HG03469 (cell line): ENCODE results near the gene INAFM1.

Source experiments
- ATAC-seq: cut with Tn5 transposase; IDR thresholded peaks from one replicate; pipeline ENCODE4 v1.9.1; 2021; ENCODE audit warnings: mild to moderate bottlenecking, moderate library complexity, moderate number of reproducible peaks; ENCODE audit not compliant: unreplicated experiment

The INAFM1 gene

DNA sequence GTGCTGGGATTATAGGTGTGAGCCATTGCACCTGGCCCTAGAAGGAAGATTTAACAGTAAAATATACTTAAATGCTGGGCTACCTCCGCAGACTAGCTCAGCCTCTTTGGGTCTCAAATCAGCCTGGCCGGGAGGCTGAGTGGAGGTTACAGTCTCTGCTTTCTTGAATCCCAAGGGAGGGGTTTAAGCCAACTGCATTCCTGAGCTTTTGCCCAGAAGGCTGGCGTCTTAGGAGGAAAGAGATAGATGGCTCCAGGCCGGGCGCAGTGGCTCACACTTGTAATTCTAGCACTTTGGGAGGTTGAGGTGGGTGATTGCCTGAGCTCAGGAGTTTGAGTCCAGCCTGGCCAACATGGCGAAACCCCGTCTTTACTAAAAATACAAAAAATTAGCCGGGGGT, 34.4 kb downstream of the INAFM1 start:
- ATAC-seq = no peak

DNA sequence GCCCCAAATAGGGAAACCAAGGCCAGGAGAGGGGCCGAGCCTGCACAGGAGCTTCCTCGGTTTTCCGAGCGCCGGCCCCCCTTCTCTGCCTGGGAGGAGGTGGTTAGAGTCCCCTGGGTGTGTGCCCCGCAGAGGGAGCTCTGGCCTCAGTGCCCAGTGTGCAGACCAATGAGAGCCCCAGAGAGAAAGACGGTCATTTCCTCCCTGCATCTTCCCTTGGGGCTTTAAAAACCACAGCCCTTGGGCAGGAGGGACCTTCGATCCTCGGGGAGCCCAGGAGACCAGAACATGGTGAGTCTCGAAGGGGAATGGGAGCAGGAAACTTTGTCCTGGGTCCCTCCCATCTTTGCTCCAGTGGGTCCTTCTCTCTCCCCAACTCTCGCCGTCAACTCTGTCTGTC, 34.9 kb downstream of the INAFM1 start, which contains the start of gene C5AR1:
TSS of gene C5AR1 (plus strand) at position 254 of the 400 bp plus-strand sequence. CDS start at position 289, 35 bp downstream.
- no peak for ATAC-seq

DNA sequence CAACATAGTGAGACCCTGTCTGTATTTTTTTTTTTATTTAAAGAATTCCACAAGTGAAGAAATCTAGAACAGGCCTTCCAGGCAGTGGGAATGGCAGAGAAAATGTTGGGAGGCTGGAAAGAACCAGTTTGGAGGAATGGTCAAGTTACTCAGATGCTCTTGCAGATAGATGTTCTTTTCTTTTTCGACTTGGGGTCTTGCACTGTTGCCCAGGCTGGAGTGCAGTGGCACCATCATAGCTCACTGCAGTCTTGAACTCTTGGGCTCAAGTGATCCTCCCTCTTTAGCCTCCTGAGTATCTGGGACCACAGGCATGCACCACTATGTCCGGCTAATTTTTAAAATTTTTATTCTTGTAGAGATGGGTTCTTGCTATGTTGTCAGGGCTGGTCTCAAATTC, 35.6 kb downstream of the INAFM1 start:
- no peak for ATAC-seq

DNA sequence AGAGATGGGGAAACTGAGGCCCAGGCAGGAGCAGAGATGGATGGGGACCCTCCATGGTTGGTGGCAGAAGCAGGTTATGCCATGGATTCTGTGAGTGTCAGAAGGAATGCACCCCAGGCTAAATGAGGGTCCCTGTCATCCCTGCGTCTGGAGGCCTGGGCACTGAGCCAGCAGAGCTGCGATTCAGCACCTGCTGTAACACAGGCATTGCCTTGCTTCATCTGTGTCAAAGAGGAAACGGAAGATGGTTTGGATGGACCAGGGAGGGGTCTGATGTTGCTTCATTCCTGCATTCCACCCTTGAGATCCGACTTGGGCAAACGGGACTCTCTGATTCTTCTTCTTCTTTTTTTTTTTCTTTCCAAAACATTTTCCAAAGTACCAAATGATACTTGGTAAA, 36.1 kb downstream of the INAFM1 start:
- no peak for ATAC-seq

DNA sequence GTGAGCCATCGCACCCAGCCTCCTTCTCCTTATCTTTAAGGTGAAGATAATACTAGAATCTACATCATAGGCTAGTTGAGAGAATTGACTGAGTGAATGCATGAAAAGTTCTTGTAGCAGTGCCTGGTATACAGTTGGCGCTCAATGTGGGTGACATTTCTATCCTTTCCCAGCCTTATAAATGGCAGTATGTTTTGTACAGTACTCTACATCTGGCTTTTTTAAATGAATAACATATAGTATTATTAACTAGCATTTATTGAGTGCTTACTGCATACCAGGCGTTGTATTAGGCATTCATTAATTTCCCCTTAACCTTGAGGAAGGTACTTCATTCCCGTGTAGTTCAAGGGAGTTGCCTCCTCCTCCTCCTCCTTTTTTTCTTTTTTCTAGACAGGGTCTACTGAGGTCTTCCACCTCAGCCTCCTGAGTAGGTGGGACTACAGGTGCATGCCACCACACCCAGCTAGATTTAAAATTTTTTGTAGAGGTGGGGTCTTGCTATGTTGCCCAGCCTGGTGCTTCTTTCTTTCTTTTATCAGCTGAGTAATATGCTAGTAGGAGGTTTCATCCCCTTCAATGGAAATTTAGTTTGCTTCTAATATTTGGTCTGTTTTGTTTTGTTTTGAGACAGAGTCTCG, 37.8 kb downstream of the INAFM1 start:
- ATAC-seq = no peak

DNA sequence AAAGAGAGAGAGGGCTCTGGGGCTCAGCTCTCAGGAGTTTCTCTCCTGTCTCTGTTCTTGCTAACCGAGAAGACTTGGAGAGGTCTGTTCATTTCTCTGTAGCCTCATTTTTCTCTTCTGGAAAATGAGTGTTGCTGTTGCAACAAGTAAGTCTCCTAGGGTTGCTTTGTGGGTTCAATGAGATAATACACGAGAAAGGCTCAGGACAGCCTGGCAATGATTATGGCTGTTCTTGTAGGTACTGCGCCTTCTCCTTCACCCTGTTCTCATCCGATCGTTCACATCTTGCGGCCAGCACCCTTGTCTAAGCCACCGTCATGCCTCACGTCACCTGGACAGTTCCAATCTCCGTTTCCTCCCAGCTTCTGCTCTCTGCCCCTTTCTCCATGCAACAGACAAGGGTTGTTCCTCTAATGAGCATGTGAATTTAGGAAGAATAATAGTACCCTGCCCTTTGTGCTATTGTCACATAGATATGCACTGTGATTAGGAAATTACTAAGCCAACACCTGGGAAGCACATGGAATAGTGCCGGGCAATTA, 39.1 kb downstream of the INAFM1 start:
- no peak for ATAC-seq

DNA sequence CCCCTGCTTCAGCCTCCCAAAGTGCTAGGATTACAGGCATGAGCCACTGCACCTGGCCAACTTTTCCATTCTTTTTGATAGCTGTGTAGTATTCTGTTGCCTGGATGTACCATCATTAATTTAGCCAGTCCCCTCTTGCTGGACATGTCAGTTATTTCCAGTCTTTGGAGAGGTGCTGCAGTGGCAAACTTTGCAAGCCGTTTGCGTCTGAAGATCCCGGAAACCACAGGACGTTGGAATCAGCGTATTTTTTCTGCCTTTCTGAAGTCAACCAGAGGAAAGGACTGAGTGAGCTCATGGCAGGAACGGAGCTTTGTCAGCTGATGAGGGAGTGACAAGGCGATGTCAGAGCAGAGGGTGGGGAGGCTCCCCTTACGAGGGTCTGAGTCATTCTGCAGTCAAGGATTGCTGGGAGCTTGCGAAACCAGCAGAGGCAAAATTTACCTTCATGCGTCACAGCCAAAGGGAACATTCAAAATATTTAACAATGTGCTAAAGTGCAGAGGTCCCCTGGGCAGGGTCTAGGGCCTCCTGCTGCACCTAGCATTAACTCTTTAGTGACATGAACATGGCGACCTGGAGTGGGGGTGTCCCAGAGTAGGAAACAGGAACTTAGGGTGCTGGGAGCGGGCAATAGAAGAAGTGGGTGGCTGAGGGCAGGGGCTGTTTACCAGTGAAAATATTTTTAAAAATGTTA, 40.6 kb downstream of the INAFM1 start:
- ATAC-seq = no peak

DNA sequence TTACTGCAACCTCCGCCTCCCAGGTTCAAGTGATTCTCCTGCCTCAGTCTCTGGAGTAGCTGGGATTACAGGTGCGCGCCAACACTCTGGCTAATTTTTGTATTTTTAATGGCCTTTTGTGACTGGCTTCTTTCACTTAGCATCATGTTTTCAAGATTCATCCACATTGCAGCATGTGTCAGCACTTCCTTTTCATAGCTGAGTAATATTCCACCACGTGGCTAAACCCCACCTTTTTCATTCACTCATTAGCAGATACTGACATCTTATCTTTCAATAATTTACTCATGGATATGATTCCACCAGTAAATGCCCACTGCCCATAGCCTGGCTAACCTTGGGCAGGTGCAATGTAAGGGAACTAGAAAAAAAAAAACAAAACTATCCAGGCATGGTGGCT, 41.8 kb downstream of the INAFM1 start:
- ATAC-seq = no peak

DNA sequence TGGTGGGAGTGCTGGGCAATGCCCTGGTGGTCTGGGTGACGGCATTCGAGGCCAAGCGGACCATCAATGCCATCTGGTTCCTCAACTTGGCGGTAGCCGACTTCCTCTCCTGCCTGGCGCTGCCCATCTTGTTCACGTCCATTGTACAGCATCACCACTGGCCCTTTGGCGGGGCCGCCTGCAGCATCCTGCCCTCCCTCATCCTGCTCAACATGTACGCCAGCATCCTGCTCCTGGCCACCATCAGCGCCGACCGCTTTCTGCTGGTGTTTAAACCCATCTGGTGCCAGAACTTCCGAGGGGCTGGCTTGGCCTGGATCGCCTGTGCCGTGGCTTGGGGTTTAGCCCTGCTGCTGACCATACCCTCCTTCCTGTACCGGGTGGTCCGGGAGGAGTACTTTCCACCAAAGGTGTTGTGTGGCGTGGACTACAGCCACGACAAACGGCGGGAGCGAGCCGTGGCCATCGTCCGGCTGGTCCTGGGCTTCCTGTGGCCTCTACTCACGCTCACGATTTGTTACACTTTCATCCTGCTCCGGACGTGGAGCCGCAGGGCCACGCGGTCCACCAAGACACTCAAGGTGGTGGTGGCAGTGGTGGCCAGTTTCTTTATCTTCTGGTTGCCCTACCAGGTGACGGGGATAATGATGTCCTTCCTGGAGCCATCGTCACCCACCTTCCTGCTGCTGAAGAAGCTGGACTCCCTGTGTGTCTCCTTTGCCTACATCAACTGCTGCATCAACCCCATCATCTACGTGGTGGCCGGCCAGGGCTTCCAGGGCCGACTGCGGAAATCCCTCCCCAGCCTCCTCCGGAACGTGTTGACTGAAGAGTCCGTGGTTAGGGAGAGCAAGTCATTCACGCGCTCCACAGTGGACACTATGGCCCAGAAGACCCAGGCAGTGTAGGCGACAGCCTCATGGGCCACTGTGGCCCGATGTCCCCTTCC, 45.5 kb downstream of the INAFM1 start:
- ATAC-seq = no peak

DNA sequence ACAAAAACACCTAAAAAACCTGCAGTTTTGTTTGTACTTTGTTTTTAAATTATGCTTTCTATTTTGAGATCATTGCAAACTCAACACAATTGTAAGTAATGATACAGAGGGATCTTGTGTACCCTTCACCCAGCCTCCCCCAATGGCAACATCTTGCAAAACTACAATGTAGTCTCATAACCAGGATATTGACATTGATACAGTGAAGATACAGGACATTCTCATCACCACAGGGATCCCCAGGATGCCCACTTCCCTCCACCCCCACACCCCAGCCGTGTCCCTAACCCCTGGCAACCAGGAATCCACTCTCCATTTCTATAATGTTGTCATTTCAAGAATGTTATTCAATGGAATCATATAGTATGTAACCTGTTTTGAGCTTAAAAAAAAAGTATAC, 46.9 kb downstream of the INAFM1 start:
- ATAC-seq = no peak

DNA sequence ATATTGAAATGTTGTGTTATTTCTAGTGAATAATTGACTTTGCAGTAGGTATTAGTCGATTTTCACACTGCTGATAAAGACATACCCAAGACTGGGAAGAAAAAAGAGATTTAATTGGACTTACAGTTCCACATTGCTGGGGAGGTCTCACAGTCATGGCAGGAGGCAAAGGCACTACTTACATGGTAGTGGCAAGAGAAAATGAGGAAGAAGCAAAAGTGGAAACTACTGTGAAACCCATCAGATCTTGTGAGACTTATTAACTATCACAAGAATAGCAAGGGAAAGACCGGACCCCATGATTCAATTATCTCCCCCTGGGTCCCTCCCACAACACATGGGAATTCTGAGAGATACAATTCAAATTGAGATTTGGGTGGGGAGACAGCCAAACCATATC, 47.4 kb downstream of the INAFM1 start:
- ATAC-seq = no peak

DNA sequence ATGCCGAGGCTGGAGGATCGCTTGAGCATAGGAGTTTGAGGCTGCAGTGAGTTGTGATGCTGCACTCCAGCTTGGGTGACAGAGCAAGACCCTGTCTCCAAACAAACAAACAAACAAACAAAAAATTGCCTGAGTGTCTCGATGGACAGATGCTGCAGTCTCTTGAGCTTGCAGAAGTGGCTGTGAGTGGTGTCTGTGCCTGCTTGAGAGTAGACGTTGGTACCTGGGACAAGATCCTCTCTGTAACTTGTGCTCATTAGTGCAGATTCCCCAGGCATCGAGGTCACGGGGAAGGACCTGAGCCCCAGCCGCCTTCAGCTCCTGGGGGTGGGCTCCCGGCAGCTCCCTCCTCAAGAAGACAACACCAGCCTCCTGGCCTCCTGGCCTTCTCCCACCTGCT, 48.7 kb downstream of the INAFM1 start:
- ATAC-seq = no peak

DNA sequence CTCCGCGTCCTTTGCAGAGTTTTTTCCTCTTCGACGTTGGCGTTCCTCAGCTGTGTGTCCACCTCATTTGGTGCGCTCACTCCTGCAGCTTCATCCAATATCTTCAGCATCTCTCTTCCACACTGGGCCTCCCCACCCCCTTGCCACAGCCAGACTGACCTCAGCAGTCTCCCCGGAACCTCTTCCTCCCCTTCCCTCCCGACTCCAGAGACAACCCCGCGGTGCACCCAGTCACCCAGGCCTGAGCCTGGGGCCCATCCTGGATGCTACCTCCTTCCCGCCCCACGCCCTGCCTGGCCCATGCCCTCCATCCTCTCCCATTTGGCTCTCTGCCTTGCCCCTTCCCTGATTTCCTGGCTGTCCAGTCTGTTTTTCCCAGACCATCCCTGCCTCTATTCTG, 49.2 kb downstream of the INAFM1 start:
- no peak for ATAC-seq

DNA sequence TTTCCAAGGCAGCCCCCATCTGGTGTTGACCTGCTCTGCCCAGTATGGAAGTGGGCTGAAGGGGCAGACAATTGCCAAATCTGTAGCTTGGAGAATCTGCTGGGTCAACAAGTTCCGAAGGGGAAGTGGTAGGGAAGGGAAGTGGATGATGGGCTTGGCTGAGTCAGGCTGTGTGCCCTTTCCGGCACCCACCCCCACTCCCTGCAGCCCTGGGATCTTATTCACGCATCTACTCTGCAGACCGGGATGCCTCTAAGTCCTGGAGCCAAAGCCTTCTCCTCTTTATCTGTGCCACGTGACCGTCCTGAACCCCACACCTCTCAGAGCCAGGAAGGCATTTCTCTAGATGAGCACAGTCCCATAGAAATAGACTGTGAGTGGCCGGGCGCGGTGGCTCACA, 49.8 kb downstream of the INAFM1 start:
- no peak for ATAC-seq
